Fibroblast of skin of right biceps (primary cell): ENCODE measurements around the gene OR1Q1.
A peak's percentile ranks its signal among the peaks of the same experiment; 100 is the strongest.
"Not testable (repeated sequence)": the region's sequence is repeated elsewhere in the genome, so short reads cannot be mapped to it uniquely, and the experiment has no call there.

ENCODE experiments used
- DNase-seq: peaks from one replicate; pipeline ENCODE4 v3.0.0-alpha.2; 2013

OR1Q1 gene

GRCh38 chr9:122614362-122614761 lies at the start of gene OR1Q1:
Gene OR1Q1, plus strand, starts transcription at chr9:122614738. Its CDS starts 0 bp downstream, at chr9:122614738.
- DNase-seq: no peak

GRCh38 chr9:122567901-122568300 lies 46.6 kb upstream of the OR1Q1 start:
- no peak for DNase-seq

GRCh38 chr9:122572456-122572855 lies 42.1 kb upstream of the OR1Q1 start:
- DNase-seq: no peak

GRCh38 chr9:122579874-122580273 lies 34.7 kb upstream of the OR1Q1 start:
- DNase-seq: no peak

- DNase-seq: peak; percentile 4
Observed at GRCh38 chr9:122580360-122580759, 34.2 kb upstream of the OR1Q1 start.

- DNase-seq: not testable (repeated sequence)
Observed at GRCh38 chr9:122583284-122583683, 31.3 kb upstream of the OR1Q1 start, which contains the start of gene OR1L8. Gene OR1L8, minus strand, starts transcription at chr9:122583384. Its CDS starts 14,907 bp downstream, at chr9:122568477.

GRCh38 chr9:122605691-122606090 lies 8.8 kb upstream of the OR1Q1 start:
- no peak for DNase-seq

- no peak for DNase-seq
Observed at GRCh38 chr9:122606587-122606986, 8.0 kb upstream of the OR1Q1 start.

- DNase-seq: no peak
Observed at GRCh38 chr9:122609804-122610203, 4.7 kb upstream of the OR1Q1 start.

GRCh38 chr9:122619996-122620395 lies 5.5 kb downstream of the OR1Q1 start:
- no peak for DNase-seq

GRCh38 chr9:122642226-122642625 lies 27.7 kb downstream of the OR1Q1 start:
- no peak for DNase-seq

GRCh38 chr9:122656378-122656777 lies 41.8 kb downstream of the OR1Q1 start:
- DNase-seq: no peak

- DNase-seq: no peak
Observed at GRCh38 chr9:122657527-122657926, 43.0 kb downstream of the OR1Q1 start, which contains the start of gene OR1B1. Gene OR1B1, minus strand, starts transcription at chr9:122657627.

GRCh38 chr9:122661416-122661815 lies 46.9 kb downstream of the OR1Q1 start, which contains the start of gene OR1L1:
Gene OR1L1, plus strand, starts transcription at chr9:122661716. Its CDS starts 0 bp downstream, at chr9:122661716.
- no peak for DNase-seq
